Ammon's horn (tissue), 1 donor: ENCODE data around the gene SLIT3.

Experiments used
- DNase-seq: peaks from one replicate; pipeline ENCODE4 v3.0.0-alpha.2; 2016; ENCODE audit warnings: low spot score

Gene SLIT3

GRCh38 chr5:168829044-168829443 is 471.9 kb downstream of the SLIT3 start:
- no peak for DNase-seq

- DNase-seq = no peak
Measured at GRCh38 chr5:168827636-168828035, 473.3 kb downstream of the SLIT3 start.

GRCh38 chr5:168826246-168826725 is 474.7 kb downstream of the SLIT3 start:
- peak; percentile 65 for DNase-seq

GRCh38 chr5:168822745-168823281 is 478.1 kb downstream of the SLIT3 start:
- DNase-seq = no peak

GRCh38 chr5:168822248-168822744 is 478.6 kb downstream of the SLIT3 start:
- no peak for DNase-seq

- no peak for DNase-seq
Measured at GRCh38 chr5:168820874-168821273, 480.1 kb downstream of the SLIT3 start.

GRCh38 chr5:168819004-168819621 is 481.8 kb downstream of the SLIT3 start:
- no peak for DNase-seq

- DNase-seq = no peak
Measured at GRCh38 chr5:168818558-168818957, 482.4 kb downstream of the SLIT3 start.

- no peak for DNase-seq
Measured at GRCh38 chr5:168817591-168817990, 483.3 kb downstream of the SLIT3 start.

GRCh38 chr5:168816661-168817060 is 484.3 kb downstream of the SLIT3 start:
- DNase-seq = no peak

- no peak for DNase-seq
Measured at GRCh38 chr5:168813184-168813968, 487.6 kb downstream of the SLIT3 start.

GRCh38 chr5:168810641-168811040 is 490.3 kb downstream of the SLIT3 start:
- no peak for DNase-seq

- no peak for DNase-seq
Measured at GRCh38 chr5:168809218-168809617, 491.7 kb downstream of the SLIT3 start.

GRCh38 chr5:168808051-168808616 is 492.8 kb downstream of the SLIT3 start:
- no peak for DNase-seq

GRCh38 chr5:168807287-168807686 is 493.7 kb downstream of the SLIT3 start:
- no peak for DNase-seq

- no peak for DNase-seq
Measured at GRCh38 chr5:168803541-168803940, 497.4 kb downstream of the SLIT3 start.

GRCh38 chr5:168802337-168802736 is 498.6 kb downstream of the SLIT3 start:
- DNase-seq = no peak

GRCh38 chr5:168801567-168801966 is 499.4 kb downstream of the SLIT3 start:
- no peak for DNase-seq

GRCh38 chr5:168800701-168801100 is 500.2 kb downstream of the SLIT3 start:
- no peak for DNase-seq

- no peak for DNase-seq
Measured at GRCh38 chr5:168798065-168799023, 502.6 kb downstream of the SLIT3 start.
